ENCODE data around the gene SIRPB2.

Gene SIRPB2

DNA sequence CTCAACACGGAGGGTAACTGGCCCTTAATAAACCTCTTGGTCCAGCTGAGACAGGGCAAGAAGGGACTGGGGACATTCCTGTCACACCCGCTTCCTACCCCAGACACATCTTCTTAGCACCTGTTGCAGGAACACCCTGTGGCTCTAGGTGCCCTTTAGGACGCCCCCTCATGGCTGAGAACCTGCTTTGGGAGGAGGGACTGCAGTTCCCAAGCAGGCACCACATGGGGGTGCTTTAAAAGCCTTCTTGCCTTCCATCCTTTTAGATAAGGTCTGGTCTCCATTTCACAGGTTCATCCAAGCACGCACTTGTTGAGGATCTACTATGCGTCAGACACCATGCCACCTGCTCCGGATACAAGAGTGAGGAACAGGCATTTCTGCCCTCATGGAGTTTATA lies 51.2 kb downstream of the SIRPB2 start:
- no peak for DNase-seq (ENCODE audit: low read depth)

DNA sequence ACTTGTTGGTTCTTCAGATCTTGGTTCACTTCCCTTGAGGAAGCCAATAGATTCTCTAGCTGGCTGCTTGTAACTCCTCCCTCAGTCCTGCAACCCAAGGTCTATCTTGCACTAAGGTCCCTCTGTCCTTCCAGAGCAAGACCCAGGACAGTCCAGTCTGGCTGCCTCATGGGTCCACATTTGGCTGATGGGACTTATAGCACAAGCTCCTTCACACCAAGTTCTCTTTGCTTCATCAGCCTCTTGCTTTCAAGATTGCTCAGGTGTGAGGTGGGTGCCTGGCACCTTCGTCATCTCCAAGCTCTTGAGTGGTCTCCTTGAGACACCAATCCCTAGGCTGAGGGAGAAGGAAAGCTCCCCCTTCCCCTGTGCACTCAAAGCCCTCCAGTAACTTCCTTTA lies 52.9 kb downstream of the SIRPB2 start:
- no peak for DNase-seq (ENCODE audit: low read depth)

DNA sequence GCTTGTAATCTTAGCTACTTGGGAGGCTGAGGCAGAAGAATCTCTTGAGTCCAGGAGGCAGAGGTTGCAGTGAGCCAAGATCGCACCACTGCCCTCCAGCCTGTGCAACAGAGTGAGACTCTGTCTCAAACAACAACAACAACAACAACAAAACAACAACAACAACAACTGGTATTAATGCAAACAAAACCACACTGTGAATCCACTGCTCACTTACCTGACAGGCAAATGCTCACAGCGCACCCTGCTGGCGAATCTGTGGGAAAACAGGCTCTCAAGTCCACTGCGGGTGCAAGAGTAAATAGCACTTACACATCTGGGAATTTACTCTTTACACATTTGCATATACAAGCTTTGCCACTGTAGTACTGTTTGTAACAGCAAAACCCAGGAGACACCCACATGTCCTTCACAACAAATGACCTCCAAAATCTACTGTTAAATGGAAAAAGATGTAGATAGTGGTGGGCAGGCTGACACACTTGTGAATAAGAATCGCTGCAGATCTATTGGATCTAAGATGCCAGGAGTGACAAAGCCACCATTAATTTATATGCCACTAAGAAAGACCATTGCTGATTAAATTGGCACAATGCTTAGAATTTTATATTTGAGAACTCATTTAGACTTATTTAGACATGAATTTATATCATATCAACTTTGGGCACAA lies 53.9 kb downstream of the SIRPB2 start:
- DNase-seq (ENCODE audit: low read depth): peak; percentile 47

DNA sequence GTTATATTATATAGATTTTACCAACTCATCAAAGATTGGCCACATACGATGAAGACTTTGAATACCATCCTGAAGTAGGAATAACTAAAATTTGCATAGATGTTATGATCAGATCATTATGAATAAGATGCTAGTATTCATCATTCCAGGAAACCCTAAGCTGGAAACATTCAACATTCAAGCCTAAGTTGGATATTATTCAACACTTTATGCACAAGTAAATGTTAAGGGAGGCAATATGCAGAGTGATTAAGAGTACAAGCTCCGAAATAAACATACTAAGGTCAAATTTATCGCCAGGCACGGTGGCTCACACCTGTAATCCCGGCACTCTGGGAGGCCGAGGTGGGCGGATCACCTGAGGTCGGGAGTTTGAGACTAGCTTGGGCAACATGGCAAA lies 55.0 kb downstream of the SIRPB2 start:
- no peak for DNase-seq (ENCODE audit: low read depth)

DNA sequence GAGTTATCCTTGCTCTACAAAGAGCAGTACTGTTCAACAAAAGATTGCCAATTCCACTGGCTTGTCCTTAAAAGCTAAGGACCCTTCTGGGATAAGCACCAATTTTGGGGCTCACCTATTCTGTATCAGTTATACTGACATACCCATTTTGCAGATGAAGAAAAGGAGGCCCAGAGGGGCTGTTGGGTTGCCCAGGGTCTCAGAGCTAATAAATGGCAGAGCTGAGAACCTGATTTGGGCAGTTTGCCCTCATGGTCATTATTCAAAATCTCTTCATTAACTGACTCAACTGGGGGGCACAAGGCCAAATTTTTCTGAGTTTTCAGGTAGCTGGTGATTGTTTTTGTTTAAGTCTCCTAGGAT lies 55.9 kb downstream of the SIRPB2 start:
- DNase-seq (ENCODE audit: low read depth): no peak

DNA sequence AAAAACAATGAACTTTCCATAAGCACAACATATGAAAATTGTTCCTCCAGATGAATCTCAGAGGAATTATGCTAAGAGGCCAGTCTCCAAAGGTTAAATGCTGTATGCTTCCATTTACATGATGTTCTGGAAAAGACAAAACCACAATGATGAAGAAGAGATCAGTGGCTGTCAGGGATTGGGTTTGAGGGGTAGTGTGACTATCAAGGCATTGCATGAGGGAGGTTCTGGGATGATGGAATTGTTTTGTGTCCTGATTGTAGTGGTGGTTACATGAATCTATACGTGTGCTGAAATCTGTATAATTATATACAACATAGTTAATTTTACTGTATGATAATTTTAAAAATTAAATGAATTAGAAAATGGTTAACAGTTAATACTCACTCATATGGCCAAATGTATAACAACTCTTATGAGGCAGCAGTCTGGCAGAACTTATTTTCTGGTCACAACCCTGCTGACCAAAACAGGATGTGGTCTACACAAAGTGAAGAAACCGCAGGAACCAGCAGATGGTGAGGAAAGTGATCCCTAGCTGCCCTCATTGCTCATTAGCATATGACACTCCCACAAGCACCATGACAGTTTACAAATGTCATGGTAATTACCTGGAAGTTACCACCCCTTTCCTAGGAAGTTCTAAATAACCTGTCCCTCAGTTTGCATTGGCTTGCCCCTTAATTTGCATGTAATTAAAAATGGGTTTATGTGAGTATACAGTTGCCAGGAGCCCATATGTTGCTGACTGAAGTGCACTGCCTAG lies 56.5 kb downstream of the SIRPB2 start:
- DNase-seq (ENCODE audit: low read depth): peak; percentile 87

DNA sequence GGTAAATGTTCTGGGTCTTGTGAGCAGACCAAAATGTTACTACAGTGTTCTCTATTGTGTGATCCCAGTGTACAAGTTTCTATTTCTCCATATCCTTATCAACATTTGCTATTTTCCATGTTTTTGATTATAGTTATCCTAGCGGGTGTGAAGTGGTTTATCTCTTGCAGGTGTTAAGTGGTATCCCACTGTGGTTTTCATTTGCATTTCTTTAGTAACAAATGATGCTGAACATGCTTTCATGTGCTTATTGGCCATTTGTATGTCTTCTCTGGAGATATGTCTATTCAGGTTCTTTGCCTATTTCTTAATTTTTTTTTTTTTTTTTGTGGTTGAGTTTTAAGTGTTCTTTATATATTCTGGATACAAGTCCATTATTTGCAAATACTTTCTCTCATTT lies 60.1 kb downstream of the SIRPB2 start:
- no peak for DNase-seq (ENCODE audit: low read depth)

DNA sequence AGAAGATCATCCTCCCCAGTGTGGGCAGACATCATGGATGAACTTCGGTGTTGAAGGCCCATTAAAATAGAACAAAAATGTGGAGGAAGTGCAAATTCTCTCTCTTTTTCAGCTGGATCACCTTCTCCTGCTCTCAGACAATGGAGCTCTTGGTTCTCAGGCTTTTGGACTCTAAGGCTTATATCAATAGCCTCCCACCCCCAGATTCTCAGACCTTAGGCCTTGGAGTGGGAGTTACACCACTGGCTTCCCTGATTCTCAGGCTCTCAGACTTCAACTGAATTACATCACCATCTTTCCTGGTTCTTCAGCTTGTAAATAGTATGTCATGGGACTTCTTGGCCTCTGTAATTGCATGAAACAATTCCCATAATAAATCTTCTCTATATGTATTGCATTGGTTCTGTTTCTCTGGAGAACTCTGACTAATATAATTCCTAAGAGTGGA lies 61.2 kb downstream of the SIRPB2 start:
- DNase-seq (ENCODE audit: low read depth): peak; percentile 86

DNA sequence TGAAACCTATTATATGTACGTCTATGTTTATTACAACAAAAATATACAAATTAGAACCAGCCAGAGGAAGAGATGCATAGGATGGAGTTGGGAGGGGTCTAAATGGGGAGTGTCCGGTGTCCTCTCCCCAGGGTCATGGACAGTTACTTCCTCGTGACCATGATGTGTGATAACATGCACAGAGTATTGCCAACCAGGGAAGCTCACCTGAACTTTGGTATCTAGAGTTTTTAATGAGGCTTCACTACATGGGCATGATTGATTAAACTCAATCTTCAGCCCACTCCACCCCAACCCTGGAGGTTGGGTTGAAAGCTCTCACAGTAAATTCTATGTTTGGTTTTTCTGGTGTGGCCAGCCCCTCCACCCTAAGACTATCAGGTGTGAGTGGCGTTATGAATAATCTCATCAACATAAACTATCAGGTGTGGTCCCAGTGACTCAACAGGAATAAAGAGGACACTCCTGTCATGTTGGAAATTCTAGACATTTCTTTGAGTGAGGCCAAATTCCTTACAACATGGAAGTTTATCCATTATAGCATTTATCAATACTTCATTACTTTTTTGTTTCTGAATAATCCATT lies 62.0 kb downstream of the SIRPB2 start:
- DNase-seq (ENCODE audit: low read depth): no peak

DNA sequence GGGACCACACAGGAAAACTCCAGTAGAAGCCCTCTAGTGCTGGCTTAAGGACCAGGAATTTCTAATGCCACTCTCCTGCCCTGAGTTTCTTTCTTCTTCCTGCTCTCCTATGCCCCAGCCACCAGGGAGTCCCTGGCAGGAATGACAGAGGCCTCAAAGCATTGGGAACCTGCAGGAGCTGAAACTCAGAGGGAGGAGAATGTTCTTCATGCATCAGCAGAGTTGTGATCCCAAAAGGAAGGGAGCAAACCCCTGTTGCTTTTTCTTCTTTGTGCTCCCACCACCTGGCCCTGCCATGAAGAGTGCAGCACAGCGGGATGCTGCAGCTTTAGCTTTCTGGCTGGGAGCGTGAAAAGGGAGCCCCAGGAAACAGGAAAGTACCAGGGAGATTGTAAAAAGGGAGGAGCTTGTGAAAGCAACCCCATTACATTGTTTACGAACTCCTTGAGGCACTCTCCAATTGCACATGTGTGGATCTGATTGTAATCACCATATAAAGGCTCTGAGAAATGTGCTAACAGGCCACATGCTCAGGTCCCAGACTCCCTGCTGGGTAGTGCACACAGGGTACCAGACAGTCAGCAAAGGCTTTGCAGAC lies 63.7 kb downstream of the SIRPB2 start:
- no peak for DNase-seq (ENCODE audit: low read depth)

DNA sequence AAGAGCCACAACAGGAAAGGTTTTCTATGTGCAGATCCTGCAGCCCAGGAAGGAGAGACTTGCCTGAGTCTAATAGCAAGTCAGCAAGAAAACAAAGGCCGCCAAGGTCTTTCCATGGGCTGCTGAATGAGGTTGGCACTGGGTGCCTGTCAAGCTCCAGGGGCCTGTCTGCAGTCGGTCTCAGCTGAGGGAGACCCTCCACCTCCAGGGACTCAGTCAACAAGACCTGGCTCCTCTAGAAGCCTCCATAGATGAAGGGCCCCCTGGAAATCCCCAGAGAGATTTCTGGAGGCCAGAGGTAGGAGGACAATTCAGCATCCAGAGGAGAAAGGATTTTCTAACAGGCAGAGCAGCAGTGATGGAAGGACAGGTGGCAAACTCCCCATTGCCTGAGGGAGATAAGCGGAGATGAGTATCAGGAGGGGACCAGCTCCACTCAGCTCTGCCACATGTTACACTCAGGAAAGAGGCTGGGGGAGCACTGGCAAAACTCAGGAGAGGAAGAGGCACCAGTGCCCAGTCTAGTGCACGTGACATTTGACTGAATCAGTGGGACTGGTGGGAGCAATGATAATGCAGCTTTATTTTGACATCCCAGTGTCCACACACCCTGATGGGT lies 64.9 kb downstream of the SIRPB2 start:
- DNase-seq (ENCODE audit: low read depth): no peak

Data from stromal cell of bone marrow (primary cell).